Fibroblast of skin of left quadriceps (primary cell): Measurements from ENCODE around the gene SPATC1L.
"Not testable (repeated sequence)": the region's sequence is repeated elsewhere in the genome, so short reads cannot be mapped to it uniquely, and the experiment has no call there.

Source experiments
- DNase-seq, 2 experiments: peaks; one replicate each; pipeline ENCODE4 v3.0.0-alpha.2; 2013; ENCODE audit warnings: low read depth in 2 of 2

Gene SPATC1L

DNA sequence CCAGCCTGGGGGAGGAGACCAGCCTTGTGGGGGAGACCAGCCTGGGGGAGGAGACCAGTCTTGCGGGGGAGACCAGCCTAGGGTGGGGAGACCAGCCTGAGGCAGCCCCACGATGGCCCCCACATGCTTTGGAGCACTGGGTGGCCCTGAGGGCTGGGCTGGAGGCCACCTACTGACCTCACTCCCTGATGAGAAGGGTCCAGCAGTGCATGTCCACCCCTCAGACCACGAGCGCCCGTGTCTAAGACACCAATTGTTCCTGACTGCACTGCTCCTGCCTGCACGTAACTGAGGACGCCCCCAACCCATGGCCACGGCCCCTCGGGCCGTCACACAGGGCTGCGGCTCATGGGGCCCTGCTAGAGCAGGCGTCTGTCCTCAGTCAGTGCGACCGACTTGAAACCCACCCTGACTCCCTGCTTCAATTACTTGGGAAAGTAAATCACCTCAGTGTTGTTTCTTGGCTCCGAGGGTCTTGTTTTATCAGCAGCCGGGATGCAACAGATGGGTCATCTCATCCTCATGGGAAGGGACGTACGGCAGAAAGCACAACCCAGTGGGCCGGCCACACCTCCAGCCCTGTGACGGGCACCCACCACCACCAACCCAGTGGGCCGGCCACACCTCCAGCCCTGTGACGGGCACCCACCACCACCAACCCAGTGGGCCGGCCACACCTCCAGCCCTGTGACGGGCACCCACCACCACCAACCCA is at the start of gene SPATC1L:
TSS of gene SPATC1L (minus strand) at position 550 of the 715 bp plus-strand sequence. CDS start 1,643 bp downstream, outside the sequence.
- peak; percentile 48 to 51 for DNase-seq

DNA sequence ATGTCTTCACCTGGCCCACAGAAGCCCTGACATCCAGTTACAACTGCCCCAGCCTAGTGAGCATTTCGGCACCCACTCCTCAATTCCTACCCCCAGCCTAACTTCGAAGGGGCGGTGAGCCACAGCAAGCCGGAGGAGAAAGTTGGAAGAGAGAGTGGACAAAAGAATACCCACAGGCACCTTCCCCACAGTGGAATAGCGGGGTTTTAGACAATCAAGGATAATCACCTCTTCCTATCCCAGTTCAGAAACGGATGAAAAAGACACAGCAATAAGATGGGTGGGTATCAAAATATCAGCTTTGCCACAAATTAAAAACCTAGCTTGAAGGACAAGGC is 45.6 kb upstream of the SPATC1L start:
- DNase-seq, result no peak

DNA sequence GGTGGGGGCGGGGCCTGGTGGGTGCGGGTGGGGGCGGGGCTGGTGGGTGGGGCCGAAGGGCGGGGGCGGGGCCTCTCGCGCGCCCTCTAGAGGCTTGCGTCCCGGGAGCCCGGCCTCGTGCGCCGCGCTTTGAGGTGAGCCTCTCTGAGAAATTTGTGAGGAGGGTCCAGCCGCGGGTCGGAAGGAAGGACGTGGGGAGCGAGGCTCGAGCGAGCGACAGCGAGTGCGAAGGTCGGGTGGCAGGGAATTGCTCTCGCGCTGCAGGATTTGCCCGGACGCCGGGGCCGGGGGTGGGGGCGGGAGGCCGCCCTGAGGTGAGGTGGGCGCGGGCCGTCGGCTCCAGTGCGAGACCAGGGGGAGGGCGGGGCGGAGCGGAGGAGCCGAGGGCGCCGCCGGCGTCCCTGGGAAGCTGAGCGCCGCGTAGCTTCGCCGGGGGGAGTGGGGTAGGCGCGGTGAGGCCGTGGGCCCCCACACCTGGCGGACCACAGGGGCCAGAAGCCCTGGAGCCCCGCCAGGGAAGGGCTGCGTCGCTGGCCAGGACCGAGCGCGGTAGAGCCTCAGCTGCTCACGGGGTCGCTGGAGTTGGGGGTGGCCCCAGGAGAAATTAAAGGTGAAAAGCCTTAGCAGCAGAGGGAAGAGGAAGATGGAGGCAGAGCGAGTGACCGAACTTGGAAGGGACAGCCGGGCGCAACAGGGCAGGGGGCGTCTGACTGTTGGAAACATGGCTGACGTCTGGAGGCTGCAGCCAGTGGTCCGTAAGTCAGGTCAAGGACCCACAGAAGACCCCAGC is 45.1 kb upstream of the SPATC1L start:
- no peak for DNase-seq

DNA sequence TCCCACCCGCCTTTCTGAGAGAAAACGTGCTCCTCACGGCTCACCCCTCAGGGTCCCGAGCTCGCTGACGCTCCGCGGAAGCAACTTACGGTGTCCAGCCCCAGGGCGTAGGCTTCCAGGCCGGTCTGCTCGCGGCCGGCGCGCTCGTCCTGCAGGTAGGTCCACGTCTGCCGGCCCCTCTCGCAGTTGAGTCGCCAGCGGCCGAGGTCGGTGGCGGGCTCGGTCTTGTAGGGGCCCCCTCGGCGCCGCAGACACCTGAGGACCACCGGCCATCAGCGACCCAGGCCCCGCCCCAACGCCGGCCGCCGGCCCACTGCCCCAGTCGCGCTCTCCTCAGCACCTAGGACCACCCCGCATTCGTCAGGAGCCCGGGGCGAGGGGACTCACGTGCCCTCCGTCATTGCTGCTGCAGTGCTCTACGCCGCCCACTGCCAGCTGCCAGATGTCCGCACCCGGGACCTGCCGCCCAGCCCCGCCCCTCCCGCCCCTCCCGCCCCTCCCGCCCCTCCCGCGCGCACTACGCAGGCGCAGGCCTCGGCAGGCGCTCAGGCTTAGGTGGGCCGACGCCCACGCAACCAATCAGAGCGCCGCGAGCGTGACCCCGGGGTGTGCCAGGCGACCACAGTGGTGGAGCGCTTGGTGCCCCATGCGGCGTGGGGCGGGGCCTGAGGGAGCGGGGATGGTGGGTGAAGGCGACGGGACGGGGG is 44.2 kb upstream of the SPATC1L start, which contains the start of gene LSS:
TSS of gene LSS (minus strand) at position 430 of the 707 bp plus-strand sequence. CDS start at position 401, 29 bp downstream.
- DNase-seq, result peak; percentile 96

DNA sequence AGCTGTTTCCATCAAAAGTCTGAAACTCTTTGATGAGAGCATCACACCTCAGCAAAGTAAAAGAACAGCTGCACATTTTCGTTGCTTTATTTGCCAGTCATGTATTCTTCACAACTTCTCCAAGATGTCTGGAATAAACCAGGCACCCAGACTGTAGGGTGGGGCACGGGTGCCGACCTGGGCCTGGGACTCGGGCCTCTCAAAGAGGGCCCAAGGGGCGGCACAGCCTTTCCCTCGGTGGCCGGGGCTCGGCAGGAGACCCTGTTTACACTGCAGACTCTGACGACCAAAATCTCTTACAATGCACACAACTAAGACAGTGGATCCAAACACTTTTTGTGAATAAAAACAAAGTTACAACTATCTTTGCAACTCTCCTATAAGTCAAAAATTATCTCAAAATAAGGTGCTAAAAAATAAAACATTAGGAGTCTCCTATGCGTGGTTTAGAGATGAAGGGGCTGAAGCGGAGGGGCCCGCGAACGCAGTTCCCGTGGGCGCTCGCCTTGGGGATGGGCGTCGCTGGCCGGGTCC is 43.6 kb upstream of the SPATC1L start:
- DNase-seq, result no peak

DNA sequence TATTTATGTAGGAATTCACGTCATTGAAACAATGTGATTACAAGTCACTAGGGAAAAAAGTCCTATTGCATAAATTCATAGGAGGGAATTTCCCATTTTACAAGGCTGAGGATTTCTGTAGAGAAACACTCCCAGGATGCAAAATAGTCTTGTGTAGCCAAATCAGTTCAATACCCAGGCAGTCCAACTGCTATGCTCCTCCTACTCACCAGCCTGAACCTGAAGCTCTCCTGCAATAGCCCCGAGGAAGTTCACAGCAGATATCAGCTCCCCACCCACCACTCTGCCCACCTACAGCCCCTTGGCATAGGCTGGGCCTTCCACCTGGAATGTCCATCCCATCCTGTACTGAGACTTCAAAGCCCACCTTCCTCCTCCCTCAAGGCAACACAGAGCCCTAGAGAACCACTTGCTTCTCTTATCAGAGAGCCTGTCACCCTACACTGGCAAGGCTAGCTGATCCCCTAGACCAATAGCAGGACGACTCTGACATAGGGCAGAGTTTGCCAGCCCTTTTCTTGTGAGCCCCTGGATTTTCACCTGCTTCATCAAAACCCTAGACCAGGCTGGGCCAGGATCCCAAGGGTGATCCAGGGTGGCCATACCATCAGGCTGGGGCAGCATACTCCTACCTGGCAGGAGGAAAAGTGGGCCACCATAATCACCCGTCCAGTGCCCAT is 42.8 kb upstream of the SPATC1L start:
- DNase-seq, result peak; percentile 0 to 6

DNA sequence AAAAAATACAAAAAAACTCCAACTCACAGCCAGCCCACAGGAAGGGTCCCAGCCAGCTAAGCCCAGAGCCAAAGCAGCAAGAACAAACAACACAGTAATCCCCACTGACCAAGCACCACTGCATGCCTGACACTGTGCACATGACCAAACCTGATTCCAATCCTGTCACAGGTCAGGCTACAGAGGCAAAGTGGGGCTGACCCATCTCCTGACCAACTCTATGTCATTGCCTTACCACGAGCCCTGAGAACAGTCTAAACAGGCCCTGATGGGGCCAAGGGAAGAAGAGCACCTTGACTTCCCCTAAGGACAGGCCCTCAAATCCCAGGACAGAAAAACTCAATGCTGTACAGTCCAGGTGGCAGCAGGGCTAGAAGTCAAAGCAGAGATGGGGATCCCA is 41.9 kb upstream of the SPATC1L start:
- DNase-seq, result no peak

DNA sequence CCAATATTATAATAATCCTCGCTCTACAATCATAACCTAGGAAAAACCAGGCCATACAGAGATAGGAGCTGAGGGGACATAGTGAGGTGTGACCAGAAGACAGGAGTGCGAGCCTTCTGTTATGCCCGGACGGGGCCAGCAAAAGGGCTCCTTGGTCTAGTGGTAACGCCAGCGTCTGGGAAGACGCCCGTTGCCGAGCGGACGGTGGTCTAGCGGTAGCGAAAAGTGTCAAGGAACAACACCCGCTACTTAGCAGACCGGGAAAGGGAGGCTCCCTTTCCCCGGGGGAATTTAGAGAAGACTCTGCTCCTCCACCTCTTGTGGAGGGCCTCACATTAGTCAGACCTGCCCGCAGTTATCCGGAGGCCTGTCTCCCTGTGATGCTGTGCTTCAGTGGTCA is 39.4 kb upstream of the SPATC1L start:
- not testable (repeated sequence) for DNase-seq

DNA sequence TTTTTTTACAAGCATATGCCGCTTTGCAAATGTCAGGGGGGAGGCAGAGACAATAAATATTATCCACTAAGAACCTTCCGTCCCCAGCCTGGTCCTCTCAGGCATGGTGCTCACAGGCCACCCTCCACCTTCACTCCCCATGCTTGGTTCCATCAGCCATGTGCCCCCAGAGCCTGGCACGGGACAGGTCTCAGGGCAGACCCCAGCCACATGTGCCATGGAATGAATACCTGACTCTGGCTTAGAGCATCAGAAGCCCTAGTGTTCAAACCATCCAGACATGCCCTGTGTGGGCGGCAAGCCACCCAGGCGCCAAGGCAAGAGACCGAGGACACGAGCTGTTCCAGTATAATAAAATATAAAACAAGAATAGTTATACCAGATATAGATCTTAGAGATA is 39.0 kb upstream of the SPATC1L start:
- DNase-seq, result no peak

DNA sequence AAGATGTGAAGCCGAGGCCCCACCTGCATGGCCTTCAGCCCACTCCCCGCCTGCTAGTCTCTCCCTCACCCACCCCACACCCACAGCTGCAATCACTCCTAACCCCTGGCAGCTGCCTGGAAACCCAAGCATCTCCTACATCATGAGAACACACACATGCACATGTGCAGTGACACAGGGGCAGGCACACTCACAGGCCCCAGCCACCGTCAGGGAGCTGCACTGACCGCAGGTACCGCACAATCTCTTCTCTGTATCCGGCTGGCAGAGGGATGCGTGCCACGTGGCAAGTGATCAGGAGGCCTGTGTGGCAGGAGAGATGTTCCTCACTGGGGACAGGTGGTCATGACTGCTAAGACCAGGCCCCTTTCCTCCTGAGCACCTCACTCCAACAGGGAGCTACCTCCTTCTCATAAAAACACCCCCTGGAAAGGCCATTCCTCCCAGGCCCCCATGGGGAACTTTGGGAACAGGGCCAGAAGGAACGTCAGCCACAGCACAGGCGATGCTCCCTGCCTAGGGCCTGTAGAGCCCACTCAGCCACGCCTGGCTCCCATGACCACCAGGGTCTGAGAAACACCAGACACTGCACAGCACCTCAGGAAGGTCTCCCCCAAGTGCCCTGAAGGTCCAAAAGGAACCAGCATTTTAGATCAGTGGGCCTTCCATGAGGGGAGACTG is 38.3 kb upstream of the SPATC1L start:
- no peak for DNase-seq

DNA sequence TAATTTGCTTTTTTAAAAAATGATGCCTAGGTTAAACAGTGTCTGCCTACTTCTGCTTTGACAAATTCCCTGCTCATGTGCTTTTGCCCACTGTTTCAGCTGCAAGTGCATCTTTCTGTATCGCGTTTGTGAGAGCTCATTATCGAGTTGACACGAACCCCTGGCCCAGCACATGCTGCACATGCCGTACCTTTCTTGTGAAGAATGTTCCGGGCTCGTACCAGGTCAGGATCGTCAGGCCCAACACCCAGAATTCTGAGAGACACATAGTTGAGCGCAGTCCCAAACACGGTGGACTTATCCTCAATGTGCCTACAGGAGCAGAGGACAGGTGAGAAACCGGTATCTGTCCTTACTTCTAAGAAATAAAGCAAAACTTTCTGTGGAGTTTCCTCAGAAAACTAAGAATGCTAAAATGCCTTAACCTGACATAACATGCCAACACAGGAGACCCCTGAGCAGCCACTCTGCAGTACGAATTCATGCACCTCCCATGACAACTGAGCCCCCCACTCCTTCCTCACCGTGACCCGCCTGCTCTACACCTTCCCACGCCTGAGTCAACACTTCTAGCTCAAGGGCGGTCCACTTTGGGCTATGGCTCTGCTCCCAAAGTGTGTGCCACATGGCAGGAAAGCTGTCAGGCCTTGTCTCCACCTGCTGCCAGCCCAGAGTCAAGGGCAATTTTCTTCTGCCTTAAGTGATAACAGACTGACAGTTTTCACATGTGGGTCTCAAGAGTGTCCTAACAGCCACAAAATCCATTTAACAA is 37.6 kb upstream of the SPATC1L start:
- no peak for DNase-seq

DNA sequence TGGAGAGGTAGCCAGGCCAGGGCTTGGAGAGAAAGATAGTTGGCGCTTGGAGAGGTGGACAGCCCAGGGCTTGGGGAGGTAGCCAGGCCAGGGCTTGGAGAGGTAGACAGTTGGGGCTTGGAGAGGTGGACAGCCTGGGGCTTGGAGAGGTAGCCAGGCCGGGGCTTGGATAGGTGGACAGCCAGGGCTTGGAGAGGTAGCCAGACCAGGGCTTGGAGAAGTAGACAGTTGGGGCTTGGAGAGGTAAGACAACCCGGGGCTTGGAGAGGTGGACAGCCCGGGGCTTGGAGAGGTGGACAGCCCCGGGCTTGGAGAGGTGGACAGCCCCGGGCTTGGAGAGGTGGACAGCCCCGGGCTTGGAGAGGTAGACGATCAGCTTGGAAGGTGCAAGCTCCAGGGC is 36.6 kb upstream of the SPATC1L start:
- no peak for DNase-seq

DNA sequence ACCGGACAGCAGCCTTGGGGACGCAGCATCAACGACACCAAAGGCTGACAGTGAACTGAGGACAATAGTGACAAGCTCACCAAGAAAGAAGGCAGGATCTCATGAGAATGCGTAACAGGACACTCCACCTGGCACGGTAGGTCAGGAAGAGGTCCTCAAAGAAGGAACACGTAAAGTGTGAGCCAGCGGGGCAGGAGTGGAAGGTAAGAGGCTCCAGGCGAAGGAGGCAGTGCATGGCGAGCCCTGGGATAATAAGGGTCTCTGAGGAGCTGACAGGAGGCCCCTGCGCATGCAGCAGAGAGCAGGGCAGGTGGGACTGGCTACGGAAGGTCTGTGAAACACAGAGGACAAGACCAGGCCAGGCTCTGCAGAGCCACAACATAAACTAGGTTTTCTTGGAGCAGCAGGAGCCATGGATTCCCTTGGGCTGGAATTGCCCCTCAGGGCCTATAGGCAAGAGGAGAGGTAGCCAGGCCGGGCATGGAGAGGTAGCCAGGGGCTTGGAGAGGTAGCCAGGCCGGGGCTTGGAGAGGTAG is 36.1 kb upstream of the SPATC1L start:
- DNase-seq, result no peak

DNA sequence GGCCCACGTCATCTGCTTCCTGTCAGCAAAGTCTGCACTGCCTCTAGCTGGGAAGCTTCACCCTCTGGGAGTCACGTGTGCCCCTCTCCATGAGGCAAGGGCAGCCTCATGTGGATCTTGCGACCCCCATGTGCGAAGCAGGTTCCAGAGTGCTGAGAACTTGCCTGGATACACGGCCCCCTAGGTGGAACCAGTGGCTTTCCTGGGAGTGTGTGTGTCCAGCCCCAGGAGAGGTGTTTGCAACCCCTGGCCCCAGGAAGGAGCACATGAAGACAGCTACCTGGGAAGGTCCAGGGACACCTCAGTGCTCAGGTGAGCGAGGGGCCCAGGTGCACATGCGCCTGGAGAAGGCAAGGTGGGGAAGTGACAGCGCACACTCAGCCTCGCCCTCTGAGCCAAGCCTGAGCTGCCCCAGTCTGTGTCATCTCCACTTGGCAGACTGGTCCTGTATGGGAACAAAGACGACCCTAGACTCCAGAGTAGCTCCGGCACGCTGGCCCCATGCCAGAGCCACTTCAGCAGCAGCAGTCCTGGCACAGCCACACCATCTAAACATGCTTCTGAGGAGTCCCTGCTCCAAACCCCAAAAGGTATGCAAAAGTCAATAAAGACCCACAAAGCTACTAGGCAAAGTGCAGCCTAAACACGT is 35.5 kb upstream of the SPATC1L start:
- DNase-seq, result no peak

DNA sequence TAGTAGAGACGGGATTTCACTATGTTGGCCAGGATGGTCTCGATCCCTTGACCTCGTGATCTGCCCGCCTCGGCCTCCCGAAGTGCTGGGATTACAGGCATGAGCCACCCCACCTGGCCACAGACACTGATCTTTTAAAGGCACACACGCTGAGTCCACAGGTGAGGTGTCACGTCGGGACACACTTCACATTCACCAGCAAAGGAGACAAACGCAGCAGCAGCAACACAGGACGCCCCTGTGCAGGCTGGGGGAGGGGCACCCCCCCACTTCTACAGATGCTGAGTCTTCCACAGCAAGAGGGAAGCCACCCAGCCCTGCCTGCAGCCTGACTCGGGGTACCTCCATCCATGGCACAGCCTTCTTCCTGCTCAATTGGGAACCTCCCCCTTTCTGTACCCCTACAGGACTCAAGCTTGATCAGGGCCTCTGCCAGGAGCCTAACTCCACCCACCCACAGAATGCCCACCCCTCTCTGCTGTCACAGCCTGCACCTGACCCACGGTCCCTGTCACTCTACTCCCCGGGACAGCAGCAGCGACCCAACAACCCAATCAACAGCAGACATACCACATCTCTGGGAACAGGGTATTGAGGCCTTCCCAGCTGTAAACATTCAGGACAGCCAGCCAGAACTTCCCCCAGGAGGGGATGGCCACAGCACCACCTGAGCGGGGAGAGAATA is 34.8 kb upstream of the SPATC1L start:
- DNase-seq, result no peak

DNA sequence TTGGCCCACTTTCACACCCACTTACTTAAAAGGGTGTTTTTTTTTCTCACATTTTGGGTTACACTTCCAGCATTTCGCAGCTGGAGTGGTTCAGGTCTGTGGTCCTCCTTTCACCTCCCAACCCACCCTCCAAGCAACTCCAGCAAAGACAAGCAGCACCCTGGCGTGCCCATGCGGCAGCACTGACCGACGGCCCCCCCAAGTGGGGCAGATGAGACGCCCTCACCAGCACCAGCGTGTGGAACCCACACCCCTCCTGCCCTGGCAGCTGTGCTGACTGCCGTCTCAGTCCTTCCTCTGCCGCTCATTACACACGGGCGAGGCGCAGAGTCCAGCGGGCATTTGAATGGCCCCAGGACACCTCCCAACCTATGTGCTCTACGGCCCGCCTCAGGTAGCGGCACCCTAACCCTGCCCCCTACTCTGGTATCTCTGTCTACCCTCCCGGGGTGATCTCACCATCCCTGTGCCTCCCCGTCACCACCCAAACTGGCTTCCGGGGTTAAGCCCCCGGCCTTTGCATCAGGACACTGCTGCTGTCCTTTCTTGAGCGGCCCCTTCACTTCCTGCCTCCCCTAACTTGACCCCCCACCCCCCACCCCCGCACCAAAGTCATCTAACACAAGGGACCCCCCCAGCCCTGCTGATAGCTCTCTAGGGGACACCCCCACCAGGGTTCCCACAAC is 33.4 kb upstream of the SPATC1L start:
- no peak for DNase-seq

DNA sequence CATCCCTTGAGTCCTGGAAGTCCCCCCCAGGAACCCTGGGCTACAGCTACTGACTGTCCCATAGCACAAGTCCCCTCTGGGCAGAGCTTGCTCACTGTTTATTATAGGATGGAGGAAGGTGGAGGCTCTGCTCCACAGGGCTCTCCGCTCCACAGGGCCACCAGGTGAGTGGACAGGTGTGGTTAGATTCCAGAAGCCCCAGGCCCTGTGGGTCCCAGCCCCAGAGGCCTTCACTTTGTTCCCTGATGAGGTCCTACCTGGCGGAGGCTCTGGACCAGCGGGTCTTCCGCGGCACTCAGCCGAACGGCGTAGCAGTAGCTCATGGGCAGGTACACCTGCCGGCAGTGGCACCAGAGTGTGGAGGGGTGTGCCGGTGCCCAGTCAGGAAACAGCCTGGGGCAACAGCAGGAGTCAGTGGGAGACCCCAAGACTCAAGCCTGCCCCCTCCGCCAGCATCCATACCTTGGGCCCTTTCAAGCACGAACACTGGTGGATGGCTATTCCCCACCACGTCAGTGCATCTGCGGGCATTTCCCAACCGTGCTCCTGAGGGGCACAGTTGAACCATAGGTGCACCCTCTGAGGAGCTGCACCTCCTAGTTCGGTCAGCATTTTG is 32.0 kb upstream of the SPATC1L start:
- no peak for DNase-seq
